Measurements from ENCODE around the gene KIR2DL3.
"Not testable (repeated sequence)": the region's sequence is repeated elsewhere in the genome, so short reads cannot be mapped to it uniquely, and the experiment has no call there.

Gene KIR2DL3

DNA sequence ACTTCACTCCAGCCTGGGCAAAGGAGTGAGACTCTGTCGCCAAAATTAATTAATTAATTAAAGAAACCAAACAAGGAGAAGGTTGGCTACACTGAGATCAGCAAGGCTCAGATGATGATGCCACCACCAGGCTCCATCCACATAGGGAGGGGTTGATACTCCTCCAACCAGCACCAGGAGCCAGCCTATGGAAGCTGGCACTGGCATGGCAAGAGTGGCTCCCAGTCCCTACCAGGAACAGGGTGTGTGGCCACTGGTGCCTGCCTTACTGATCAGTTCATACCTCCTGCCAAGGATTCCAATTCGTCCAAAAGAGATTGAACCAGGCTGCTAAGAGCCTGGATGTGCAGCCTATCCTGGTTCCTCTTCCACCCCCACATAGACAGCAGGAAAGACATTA, 34.4 kb downstream of the KIR2DL3 start:
- H3K23ac ChIP-seq (ENCODE audit: low read length in 2 of 2); H3K4me2 ChIP-seq (ENCODE audit: low read length, poor library complexity, severe bottlenecking); H4K8ac ChIP-seq (ENCODE audit: low read length); H3K4me3 ChIP-seq (ENCODE audit: insufficient read depth in 1 of 2, low read depth in 1 of 2, low read length in 2 of 2); H3K18ac ChIP-seq (ENCODE audit: low read depth in 1 of 2, low read length in 2 of 2); H2BK5ac ChIP-seq (ENCODE audit: low read depth, low read length, poor library complexity, severe bottlenecking); H3K14ac ChIP-seq (ENCODE audit: low read length in 2 of 2); H3K27me3 ChIP-seq (ENCODE audit: control insufficient read depth in 1 of 2, insufficient read depth in 1 of 2, low read length in 2 of 2); H3K27ac ChIP-seq (ENCODE audit: low read length, poor library complexity, severe bottlenecking); H3K4me1 ChIP-seq (ENCODE audit: control insufficient read depth, insufficient read depth, low read depth, low read length); H2BK15ac ChIP-seq (ENCODE audit: low read depth, poor library complexity, severe bottlenecking); H2AFZ ChIP-seq (ENCODE audit: low read depth, low read length); H4K91ac ChIP-seq (ENCODE audit: low read length); H2AK5ac ChIP-seq (ENCODE audit: low read length, severe bottlenecking); H3K9me3 ChIP-seq (ENCODE audit: control insufficient read depth, low read length); H3K4ac ChIP-seq (ENCODE audit: low read depth in 1 of 2, low read length in 2 of 2); H2BK120ac ChIP-seq (ENCODE audit: low read depth, low read length); H3K36me3 ChIP-seq (ENCODE audit: control insufficient read depth in 1 of 2, insufficient read depth in 2 of 2, low read depth in 1 of 2, low read length in 2 of 2); DNase-seq; H3K9ac ChIP-seq (ENCODE audit: low read length); H3K79me1 ChIP-seq (replicated peaks; ENCODE audit: low read length, poor library complexity, severe bottlenecking); H2BK12ac ChIP-seq (ENCODE audit: low read length in 2 of 2): not testable (repeated sequence)
- WGBS, result 16% methylated on average over 2 of the region's 2 CpGs

DNA sequence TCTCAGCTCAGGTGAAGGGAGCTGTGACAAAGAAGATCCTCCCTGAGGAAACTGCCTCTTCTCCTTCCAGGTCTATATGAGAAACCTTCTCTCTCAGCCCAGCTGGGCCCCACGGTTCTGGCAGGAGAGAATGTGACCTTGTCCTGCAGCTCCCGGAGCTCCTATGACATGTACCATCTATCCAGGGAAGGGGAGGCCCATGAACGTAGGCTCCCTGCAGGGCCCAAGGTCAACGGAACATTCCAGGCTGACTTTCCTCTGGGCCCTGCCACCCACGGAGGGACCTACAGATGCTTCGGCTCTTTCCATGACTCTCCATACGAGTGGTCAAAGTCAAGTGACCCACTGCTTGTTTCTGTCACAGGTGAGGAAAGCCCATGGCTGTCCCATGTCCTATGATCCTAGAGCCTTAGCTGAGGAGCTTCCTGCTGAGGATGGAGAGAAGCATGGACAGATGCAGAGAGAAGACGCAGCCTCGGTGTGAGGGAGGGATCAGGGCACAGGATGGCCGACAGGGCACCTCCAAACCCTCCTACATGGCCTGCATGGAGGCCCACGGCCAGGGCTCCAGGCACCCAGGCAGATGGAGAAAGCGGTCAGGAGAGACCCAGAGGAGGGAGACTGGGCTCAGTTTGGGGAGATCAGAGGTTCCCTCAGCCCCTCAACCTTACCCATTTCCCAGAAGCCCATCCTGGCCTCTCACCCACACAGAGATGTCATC, 36.9 kb downstream of the KIR2DL3 start:
- H3K9me3 ChIP-seq (ENCODE audit: control insufficient read depth, low read length); H3K4me1 ChIP-seq (ENCODE audit: control insufficient read depth, insufficient read depth, low read depth, low read length); H2BK120ac ChIP-seq (ENCODE audit: low read depth, low read length); H2BK15ac ChIP-seq (ENCODE audit: low read depth, poor library complexity, severe bottlenecking); H2AFZ ChIP-seq (ENCODE audit: low read depth, low read length); H3K4ac ChIP-seq (ENCODE audit: low read depth in 1 of 2, low read length in 2 of 2); H3K14ac ChIP-seq (ENCODE audit: low read length in 2 of 2); H3K79me1 ChIP-seq (replicated peaks; ENCODE audit: low read length, poor library complexity, severe bottlenecking); H3K4me2 ChIP-seq (ENCODE audit: low read length, poor library complexity, severe bottlenecking); H3K27ac ChIP-seq (ENCODE audit: low read length, poor library complexity, severe bottlenecking); H2AK5ac ChIP-seq (ENCODE audit: low read length, severe bottlenecking); H3K36me3 ChIP-seq (ENCODE audit: control insufficient read depth in 1 of 2, insufficient read depth in 2 of 2, low read depth in 1 of 2, low read length in 2 of 2); H2BK5ac ChIP-seq (ENCODE audit: low read depth, low read length, poor library complexity, severe bottlenecking); DNase-seq; H3K27me3 ChIP-seq (ENCODE audit: control insufficient read depth in 1 of 2, insufficient read depth in 1 of 2, low read length in 2 of 2); H3K18ac ChIP-seq (ENCODE audit: low read depth in 1 of 2, low read length in 2 of 2); H2BK12ac ChIP-seq (ENCODE audit: low read length in 2 of 2); H3K4me3 ChIP-seq (ENCODE audit: insufficient read depth in 1 of 2, low read depth in 1 of 2, low read length in 2 of 2); H3K23ac ChIP-seq (ENCODE audit: low read length in 2 of 2); H3K9ac ChIP-seq (ENCODE audit: low read length); H4K8ac ChIP-seq (ENCODE audit: low read length); H4K91ac ChIP-seq (ENCODE audit: low read length): not testable (repeated sequence)
- WGBS, result 59% methylated on average over 9 of the region's 12 CpGs

DNA sequence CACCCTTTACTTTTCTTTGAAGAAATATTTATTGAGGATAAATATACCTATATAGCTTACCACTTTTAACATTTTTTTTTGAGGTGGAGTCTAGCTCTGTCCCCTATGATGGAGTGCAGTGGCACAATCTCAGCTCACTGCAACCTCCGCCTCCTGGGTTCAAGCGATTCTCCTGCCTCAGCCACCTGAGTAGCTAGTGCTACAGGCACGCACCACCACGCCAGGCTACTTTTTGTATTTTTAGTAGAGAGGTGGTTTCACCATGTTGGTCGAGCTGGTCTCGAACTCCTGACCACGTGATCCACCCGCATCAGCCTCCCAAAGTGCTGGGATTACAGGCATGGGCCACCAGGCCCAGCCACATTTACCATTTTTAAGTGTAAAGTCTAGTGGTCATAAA, 37.5 kb downstream of the KIR2DL3 start:
- H3K4me3 ChIP-seq (ENCODE audit: insufficient read depth in 1 of 2, low read depth in 1 of 2, low read length in 2 of 2), result not testable (repeated sequence)

DNA sequence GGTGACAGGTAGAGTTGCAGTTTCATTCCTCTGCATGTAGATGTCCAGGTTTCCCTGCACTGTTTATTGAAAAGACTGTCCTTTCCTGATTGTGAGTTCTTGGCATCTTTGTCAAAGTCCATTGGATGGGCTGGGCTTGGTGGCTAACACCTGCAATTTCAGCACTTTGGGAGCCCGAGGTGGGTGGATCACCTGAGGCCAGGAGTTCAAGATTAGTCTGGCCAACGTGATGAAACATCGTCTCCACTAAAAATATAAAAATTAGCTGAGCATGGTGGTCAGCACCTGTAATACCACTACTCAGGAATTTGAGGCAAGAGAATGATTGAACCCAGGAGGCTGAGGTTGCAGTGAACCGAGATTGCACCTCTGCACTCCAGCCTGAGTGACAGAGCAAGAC, 39.5 kb downstream of the KIR2DL3 start:
- H4K8ac ChIP-seq (ENCODE audit: low read length); DNase-seq; H2BK15ac ChIP-seq (ENCODE audit: low read depth, poor library complexity, severe bottlenecking); H4K91ac ChIP-seq (ENCODE audit: low read length); H2AK5ac ChIP-seq (ENCODE audit: low read length, severe bottlenecking); H3K79me1 ChIP-seq (replicated peaks; ENCODE audit: low read length, poor library complexity, severe bottlenecking); H3K4ac ChIP-seq (ENCODE audit: low read depth in 1 of 2, low read length in 2 of 2); H3K36me3 ChIP-seq (ENCODE audit: control insufficient read depth in 1 of 2, insufficient read depth in 2 of 2, low read depth in 1 of 2, low read length in 2 of 2); H3K4me1 ChIP-seq (ENCODE audit: control insufficient read depth, insufficient read depth, low read depth, low read length); H3K9ac ChIP-seq (ENCODE audit: low read length); H3K23ac ChIP-seq (ENCODE audit: low read length in 2 of 2); H2BK120ac ChIP-seq (ENCODE audit: low read depth, low read length); H3K18ac ChIP-seq (ENCODE audit: low read depth in 1 of 2, low read length in 2 of 2); H3K27ac ChIP-seq (ENCODE audit: low read length, poor library complexity, severe bottlenecking); H3K4me2 ChIP-seq (ENCODE audit: low read length, poor library complexity, severe bottlenecking); H3K14ac ChIP-seq (ENCODE audit: low read length in 2 of 2); H2BK5ac ChIP-seq (ENCODE audit: low read depth, low read length, poor library complexity, severe bottlenecking); H3K27me3 ChIP-seq (ENCODE audit: control insufficient read depth in 1 of 2, insufficient read depth in 1 of 2, low read length in 2 of 2); H3K9me3 ChIP-seq (ENCODE audit: control insufficient read depth, low read length); H2BK12ac ChIP-seq (ENCODE audit: low read length in 2 of 2); H2AFZ ChIP-seq (ENCODE audit: low read depth, low read length); H3K4me3 ChIP-seq (ENCODE audit: insufficient read depth in 1 of 2, low read depth in 1 of 2, low read length in 2 of 2): not testable (repeated sequence)
- 67% methylated on average over 1 of the region's 4 CpGs for WGBS

More for the DNA sequence above, 37.5 kb downstream of the KIR2DL3 start:
- not testable (repeated sequence) for H2BK15ac ChIP-seq (ENCODE audit: low read depth, poor library complexity, severe bottlenecking); H3K4me1 ChIP-seq (ENCODE audit: control insufficient read depth, insufficient read depth, low read depth, low read length); H2BK12ac ChIP-seq (ENCODE audit: low read length in 2 of 2); H3K27me3 ChIP-seq (ENCODE audit: control insufficient read depth in 1 of 2, insufficient read depth in 1 of 2, low read length in 2 of 2); H2BK5ac ChIP-seq (ENCODE audit: low read depth, low read length, poor library complexity, severe bottlenecking); H2BK120ac ChIP-seq (ENCODE audit: low read depth, low read length); H3K23ac ChIP-seq (ENCODE audit: low read length in 2 of 2); H3K4ac ChIP-seq (ENCODE audit: low read depth in 1 of 2, low read length in 2 of 2); H3K36me3 ChIP-seq (ENCODE audit: control insufficient read depth in 1 of 2, insufficient read depth in 2 of 2, low read depth in 1 of 2, low read length in 2 of 2); H3K4me2 ChIP-seq (ENCODE audit: low read length, poor library complexity, severe bottlenecking); H3K9ac ChIP-seq (ENCODE audit: low read length); DNase-seq; H3K14ac ChIP-seq (ENCODE audit: low read length in 2 of 2); H3K18ac ChIP-seq (ENCODE audit: low read depth in 1 of 2, low read length in 2 of 2); H4K91ac ChIP-seq (ENCODE audit: low read length); H2AFZ ChIP-seq (ENCODE audit: low read depth, low read length); H2AK5ac ChIP-seq (ENCODE audit: low read length, severe bottlenecking); H4K8ac ChIP-seq (ENCODE audit: low read length); H3K27ac ChIP-seq (ENCODE audit: low read length, poor library complexity, severe bottlenecking); H3K9me3 ChIP-seq (ENCODE audit: control insufficient read depth, low read length); H3K79me1 ChIP-seq (replicated peaks; ENCODE audit: low read length, poor library complexity, severe bottlenecking)
- WGBS, result 80% methylated on average over 4 of the region's 8 CpGs

Data from mesenchymal stem cell (in vitro differentiated cells and primary cell).